HL-60/S4 treated with phorbol 12-myristate 13-acetate at 8.2 ng/mL for 4 days and 3 days (cell line): Measurements from ENCODE around the gene ZBTB46.
"Not testable (repeated sequence)": the region's sequence is repeated elsewhere in the genome, so short reads cannot be mapped to it uniquely, and the experiment has no call there.

Experiments
- in situ Hi-C: fragments of 300-500 bp; cut with MboI; formaldehyde crosslinking; loops from 2 replicates; pipeline ENCODE4 v1.15.0; 2022; ENCODE audit warnings: low sequenced_read_pairs

Gene ZBTB46

DNA sequence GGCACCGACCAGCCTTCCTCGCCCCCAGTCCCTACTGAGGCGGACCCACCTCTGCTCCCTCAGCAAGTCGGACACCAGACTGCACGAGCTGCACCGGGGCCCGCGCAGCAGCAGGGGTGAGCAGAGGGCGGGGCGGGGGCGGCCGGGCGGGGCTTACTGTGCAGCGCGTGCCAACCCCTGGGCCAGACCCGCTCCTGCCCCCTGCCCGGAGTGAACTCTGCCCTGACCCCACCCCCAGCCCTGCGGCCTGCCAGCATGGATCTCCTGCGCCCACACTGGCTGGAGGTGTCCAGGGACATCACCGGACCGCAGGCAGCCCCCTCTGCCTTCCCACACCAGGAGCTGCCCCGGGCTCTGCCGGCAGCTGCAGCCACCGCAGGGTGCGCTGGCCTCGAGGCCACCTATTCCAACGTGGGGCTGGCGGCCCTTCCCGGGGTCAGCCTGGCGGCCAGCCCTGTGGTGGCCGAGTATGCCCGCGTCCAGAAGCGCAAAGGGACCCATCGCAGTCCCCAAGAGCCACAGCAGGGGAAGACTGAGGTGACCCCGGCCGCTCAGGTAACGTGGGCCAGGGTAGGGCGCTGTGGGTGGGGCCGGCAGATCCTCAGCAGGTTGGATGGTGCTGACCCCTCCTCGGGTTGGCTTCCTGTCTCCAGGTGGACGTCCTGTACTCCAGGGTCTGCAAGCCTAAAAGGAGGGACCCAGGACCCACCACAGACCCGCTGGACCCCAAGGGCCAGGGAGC is 92.9 kb downstream of the ZBTB46 start:
- in situ Hi-C loops, result no loop called here

DNA sequence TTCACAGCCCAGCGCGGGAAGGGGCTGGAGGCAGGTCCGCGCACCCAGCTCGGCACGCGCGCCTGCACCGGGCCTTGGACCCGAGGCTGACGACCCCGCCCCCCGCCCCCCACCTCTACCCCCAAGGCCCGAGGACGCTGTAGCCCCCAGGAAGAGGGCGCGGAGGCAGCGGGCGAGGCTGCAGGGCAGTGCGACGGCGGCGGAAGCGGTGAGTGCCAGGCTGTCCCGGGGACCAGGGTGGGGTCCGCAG is 93.4 kb downstream of the ZBTB46 start:
- in situ Hi-C loops, result no loop called here

DNA sequence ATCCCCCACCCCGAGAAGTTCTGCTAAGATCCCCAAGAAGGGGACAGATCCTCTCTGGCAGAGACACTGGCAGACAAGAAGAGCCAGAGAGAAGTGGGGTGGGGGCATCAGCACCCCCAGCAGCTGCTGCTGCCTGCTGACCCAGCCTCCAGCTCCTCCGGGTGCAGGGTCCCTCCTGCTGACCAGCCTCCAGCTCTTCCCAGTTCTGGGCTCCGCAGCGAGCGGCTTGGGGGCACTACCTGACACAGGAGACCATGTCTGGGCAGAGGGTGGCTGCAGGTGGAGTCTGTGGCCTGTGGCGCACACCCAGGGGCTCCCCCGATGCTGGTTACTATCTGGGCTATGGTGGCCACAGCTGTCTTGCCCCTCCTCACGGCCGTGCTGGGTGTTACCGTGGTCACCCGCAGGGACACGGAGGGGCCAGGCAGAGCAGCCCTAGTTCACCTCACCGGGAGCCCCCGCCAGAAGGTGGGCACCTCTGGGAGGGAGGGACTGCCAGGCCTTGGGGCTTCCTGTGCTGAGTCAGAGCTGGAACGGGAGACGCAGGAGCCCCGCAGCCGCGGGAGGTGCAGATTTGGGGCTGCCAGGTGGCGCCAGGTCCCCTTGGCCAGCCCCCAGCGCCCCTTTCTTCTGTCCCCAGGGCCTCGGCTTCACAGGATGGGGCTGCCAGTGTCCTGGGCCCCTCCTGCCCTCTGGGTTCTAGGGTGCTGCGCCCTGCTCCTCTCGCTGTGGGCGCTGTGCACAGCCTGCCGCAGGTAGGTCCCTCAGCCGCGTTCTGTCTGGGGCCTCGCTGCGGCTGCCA is 94.0 kb downstream of the ZBTB46 start:
- in situ Hi-C loops, result no loop called here

DNA sequence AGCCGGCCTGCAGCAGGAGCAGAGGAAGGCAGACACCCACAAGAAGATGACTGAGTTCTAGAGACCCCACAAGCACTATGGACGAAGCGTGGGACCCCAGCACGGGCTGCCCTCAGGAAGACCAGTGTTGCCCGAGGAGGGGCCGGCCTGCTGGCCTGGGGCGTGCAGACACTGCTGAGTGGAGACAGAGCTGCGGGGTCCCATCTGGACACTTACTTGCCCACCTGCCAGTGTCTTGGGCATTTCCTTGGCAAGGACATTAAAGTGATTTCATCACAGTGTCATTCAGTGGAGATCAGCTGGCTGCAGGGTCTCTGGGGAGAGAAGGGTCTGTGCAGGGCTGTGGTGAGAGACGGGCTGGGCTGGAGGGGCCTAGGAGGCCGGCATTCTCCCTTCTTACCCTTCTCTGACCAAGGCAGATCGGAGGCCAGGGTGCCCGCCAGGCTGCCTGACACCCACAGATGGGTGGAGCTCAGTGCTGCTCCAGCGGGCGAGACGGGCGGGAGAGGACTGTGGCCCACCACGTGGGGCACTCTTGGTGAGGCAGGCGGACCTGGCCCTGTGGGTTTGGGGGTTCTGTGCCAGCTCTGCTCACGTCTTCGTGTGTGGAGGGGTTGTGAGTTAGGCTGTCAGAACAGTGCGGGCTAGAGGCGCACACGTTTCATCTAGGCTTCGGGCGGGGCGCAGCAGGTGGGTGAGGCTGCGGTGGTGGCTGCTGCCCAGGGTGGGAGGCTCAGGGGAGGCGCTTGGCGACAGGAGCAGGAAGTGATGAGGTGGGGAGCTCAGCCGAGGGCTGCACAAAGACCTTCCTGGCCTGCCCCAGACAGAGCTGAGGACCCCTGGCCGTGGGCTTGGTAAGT is 95.0 kb downstream of the ZBTB46 start, which contains the start of gene LIME1:
Gene LIME1 (plus strand): TSS at position 806 of the 860 bp plus-strand sequence. CDS start 886 bp downstream, outside the sequence.
- in situ Hi-C loops, result no loop called here

DNA sequence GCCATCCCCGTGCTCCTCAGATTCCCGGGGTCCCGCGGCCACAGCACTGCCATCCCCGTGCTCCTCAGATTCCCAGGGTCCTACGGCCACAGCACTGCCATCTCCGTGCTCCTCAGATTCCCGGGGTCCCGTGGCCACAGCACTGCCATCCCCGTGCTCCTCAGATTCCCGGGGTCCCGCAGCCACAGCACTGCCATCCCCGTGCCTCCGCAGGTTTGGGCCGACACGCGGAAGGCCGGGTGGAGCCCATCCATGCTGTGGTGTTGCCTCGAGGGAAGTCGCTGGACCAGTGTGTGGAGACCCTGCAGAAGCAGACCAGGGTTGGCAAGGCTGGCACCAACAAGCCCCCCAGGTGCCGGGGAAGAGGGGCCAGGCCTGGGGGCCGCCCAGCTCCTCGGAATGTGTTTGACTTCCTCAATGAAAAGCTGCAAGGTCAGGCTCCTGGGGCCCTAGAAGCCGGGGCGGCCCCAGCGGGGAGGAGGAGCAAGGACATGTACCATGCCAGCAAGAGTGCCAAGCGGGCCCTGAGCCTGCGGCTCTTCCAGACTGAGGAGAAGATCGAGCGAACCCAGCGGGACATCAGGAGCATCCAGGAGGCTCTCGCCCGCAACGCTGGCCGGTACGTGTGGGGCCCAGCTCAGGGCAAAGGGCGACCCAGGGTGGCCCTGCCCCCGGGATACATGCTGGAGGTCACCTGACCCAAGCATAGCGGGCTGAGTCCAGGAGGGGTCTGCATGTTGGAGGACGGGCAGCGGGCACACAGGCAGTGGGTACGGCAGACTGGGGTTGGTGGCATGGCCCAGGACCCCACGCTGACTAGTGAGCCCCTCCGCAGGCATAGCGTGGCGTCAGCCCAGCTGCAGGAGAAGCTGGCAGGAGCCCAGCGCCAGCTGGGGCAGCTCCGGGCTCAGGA is 95.9 kb downstream of the ZBTB46 start:
- in situ Hi-C loops, result no loop called here

DNA sequence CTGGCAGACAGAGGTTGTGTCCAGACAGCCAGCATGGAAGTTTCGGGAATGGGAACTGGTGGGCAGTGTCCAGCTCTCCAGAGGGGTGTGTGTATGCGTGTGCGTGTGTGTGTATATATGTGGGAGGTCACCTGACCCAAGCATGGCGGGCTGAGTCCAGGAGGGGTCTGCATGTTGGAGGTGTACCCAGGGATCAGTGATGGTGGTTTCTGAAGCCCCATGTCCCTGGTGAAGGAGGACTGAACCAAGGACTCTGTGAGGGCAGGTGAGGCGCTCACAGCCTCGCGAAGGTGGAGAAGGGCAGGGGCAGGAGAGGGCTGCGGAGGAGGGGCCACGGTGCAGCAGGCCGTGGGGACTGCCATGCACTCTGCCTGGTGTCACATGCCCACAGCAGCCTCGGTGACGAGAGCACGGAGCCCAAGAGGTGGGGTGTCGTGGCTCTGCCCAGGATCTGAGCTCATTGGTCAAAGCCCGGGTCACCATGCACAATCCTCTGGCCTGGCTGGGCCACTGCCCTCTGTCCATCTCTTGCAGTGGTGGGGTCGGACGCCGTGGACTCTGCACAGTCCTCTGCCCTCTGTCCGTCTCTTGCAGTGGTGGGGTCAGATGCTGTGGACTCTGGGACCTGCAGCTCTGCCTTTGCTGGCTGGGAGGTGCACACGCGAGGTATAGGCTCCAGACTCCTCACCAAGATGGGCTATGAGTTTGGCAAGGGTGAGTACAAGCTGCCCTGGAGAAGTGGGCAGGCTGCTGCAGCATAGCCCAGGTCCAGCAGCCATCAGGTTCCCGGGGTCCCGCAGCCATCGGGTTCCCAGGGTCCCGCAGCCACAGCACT is 96.7 kb downstream of the ZBTB46 start:
- in situ Hi-C loops, result no loop called here

DNA sequence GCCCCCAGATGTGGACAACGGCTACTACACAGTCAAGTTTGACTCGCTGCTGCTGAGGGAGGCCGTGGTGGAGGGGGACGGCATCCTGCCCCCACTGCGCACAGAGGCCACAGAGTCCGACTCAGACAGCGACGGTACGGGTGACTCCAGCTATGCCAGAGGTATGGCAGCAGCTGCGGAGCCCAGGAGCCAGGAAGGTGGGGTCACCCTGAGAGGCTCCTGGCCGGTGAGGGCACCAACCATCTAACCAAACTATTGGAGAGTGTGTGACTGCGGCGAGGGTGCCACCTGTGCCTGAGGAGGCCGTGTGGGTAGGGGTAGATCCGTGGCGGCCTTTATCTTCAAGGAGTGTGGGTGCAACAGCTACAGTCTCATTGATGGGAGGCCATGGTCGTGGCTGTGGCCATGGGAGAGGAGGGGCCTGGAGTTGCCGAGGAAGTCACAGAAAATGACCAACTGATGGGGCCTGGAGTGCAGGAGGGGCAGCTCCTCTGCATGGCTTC is 97.4 kb downstream of the ZBTB46 start:
- in situ Hi-C loops, result no loop called here

DNA sequence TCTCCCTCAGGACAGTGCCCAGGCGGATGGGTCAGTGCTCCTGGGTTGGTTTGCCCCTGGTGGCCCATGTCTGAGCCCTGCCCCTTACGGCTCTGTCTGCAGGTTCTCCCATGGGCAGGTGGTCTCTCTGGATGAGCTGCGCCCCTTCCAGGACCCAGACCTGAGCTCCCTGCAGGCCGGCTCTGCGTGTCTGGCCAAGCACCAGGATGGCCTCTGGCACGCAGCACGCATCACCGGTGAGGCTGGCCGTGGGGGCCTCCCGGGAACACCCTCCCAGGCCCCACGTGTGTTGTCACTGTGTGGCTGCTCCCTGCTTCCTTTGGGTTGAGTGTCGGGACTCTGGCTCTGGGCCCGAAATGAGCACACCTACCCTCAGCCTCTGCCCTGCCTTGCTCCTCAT is 97.9 kb downstream of the ZBTB46 start:
- in situ Hi-C loops, result no loop called here

DNA sequence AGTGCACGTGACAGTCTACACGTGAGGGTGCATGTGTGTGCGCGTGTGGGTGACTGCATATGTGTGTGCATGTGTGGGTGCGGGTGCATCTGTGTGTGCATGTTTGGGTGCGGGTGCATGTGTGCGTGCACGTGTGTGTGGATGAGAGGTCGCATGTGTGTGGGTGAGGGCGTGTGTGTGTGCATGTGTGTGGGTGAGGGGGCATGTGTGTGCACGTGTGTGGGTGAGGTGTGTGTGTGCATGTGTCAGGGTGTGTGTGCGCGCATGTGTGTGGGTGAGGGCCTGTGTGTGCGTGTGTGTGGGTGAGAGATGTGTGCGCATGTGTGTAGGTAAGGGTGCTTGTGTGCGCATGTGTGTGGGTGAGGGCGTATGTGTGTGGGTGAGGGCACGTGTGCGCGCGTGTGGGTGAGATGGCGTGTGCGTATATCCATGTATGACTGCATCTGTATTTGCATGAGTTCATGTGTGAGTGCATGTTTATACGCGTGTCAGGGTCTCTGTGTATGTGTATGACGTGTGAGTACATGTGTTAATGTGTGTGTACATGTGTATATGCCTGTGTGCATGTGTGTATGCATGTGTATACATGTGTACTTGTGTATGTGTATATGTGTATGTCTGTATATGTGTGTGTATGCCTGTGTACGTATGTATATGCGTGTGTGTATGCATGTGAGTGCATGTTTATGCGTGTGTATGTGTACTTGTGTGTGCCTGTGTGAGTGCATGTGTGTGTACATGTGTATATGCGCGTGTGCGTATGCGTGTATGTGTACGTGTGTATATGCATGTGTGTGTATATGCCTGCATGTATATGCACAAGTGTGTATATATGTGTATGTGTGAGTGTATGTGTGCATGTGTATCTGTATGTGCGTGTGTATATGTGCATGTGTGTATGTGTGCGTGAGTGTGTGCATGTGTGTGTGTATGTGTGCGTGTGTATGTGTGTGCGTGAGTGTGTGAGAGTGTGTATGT is 98.7 kb downstream of the ZBTB46 start:
- in situ Hi-C loops, result no loop called here

DNA sequence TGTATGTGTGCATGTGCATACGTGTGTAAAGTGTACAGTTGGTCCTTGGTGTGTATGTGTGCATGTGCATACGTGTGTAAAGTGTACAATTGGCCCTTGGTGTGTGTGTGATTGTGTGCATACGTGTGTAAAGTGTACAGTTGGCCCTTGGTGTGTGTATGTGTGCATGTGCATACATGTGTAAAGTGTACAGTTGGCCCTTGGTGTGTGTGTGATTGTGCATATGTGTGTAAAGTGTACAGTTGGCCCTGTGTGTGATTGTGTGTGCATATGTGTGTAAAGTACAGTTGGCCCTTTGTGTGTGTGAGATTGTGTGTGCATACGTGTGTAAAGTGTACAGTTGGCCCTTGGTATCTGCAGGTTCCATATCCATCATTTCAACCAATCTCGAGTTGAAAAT is 99.7 kb downstream of the ZBTB46 start:
- in situ Hi-C loops, result no loop called here

DNA sequence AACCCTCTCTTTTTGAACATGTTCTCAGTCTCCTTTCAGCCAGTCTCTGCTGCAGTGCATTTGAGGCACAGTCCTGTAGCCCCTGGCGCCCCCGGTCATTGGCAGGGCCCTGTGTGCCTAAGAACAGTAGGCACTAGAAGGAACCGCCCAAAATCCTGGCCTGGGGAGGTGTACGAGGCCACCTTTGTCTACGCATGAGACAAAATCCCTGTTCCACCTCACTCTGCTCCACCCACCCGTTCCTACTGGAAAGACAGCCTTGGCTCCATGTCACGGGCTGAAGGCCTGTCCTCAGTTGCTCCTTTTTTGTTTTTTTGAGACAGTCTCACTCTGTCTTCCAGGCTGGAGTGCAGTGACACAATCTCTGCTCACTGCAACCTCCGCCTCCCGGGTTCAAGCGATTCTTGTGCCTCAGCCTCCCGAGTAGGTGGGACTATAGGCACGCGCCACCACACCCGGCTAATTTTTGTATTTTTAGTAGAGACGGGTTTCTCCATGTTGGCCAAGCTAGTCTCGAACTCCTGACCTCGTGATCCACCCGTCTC is 100.8 kb downstream of the ZBTB46 start:
- in situ Hi-C loops, result not testable (repeated sequence)

DNA sequence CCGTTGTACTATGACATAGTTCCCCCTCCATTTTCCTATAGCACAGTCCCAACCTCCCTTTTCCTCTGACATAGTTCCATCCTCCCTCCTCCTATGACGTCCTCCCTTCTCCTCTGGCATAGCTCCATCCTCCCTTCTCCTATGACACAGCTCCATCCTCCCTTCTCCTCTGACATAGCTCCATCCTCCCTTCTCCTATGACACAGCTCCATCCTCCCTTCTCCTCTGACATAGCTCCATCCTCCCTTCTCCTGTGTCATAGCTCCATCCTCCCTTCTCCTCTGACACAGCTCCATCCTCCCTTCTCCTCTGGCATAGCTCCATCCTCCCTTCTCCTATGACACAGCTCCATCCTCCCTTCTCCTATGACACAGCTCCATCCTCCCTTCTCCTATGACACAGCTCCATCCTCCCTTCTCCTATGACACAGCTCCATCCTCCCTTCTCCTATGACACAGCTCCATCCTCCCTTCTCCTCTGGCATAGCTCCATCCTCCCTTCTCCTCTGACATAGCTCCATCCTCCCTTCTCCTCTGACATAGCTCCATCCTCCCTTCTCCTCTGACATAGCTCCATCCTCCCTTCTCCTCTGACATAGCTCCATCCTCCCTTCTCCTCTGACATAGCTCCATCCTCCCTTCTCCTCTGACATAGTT is 108.0 kb downstream of the ZBTB46 start:
- in situ Hi-C loops, result not testable (repeated sequence)

DNA sequence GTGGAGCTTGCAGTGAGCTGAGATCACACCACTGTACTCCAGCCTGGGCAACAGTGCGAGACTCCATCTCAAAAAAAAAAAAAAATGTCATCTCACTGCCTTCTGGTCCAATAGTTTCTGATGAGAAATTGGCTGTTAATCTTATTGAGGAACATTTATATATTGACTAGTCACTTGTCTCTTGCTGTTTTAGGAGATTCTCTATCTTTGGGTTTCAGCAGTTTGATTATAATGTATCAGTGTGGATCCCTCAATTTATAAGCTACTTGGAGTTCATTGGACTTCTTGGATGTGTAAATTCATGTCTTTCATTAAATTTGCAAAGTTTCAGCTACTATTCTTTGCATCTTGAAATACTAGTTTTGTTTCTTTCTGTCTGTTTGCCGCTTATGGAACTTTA is 112.1 kb downstream of the ZBTB46 start:
- in situ Hi-C loops, result no loop called here

DNA sequence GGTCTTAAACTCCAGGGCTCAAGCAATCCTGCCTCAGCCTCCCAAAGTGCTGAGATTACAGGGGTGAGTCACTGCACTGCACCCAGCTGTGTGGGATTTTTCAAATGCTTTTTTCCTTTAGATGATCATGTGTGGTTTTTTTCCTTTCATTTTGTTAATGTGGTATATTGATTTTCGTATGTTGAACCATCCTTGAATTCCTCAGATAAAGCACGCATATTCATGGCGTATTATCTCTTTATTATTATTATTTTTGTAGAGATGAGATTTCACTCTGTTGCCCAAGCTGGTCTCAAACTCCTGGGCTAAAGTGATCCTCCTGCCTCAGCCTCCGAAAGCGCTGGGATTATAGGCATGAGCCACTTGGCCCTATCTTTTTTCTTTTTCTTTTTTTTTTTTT is 116.2 kb downstream of the ZBTB46 start:
- in situ Hi-C loops, result no loop called here

DNA sequence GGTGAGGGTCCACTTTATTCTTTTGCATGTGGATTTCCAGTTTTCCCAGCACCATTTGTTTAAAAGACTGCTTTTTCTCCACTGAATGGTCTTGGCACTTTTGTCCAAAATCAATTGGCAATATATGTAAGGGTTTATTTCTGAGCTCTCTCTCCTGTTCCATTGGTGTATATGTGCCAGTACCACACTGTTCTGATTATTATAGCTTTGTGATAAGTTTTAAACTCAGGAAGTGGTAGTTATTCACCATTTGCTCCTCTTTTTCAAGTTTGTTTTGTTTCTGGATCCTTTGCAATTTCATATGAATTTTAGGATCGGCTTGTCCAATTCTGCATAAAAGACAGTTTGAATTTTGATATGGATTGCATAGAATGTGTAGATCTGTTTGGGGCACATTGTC is 118.9 kb downstream of the ZBTB46 start:
- in situ Hi-C loops, result no loop called here

DNA sequence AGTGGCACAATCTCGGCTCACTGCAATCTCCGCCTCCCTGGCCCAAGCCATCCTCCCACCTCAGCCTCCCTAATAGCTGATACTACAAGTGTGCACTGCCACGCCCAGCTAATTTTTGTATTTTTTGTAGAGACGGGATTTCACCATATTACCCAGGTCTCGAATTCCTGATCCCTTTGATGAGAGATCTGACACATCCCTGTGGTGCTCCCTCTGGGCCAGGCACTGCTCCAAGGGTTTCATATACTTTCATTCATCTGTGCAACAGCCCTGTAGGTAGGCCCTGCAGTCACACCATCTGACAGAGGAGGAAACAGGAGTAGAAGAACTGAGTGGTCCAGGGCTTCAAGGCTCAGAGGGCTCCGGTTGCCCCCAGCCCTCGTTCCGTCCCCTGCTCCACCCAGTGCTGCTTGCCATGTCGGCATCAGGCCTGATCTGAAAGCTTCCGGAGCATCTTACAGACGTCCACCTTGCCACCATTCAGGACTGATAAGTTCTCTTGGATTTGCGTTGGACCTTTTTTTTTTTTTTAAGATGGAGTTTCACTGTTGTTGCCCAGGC is 119.9 kb downstream of the ZBTB46 start:
- in situ Hi-C loops, result no loop called here

DNA sequence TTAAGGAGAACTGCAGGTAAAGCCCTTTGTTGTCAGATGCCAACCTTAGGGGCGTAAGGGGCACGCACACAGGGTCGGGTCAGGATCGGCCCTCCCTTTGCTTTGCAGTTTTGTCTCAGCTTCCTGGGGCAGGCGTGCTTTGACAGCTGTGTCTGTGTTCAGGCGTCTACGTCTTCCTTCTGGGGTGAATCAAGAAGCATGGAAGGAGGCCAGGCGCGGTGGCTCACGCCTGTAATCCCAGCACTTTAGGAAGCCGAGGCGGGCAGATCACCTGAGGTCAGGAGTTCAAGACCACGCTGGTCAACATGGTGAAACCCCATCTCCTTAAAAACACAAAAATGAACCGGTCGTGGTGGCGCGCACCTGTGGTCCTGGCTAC is 121.9 kb downstream of the ZBTB46 start:
- in situ Hi-C loops, result no loop called here
